ENCODE results near the gene LRRK2. TPM values are rescaled to one million over a fixed set of nuclear protein-coding genes. Genes with fewer than 3 reads are reported as not detected.

The LRRK2 gene
- total RNA-seq, 4 donors from 2014 or later, result 3.6 to 20.8 (median 11.1) TPM

- 86% methylated on average over 3 of the region's 3 CpGs for WGBS
These were observed 30.0 kb upstream of the LRRK2 start for GRCh38 chr12:40194846-40195245.

GRCh38 chr12:40197590-40197989 is 27.2 kb upstream of the LRRK2 start:
- Histone ChIP-seq H3K4me1 (no peaks in the 10 kb centered on the region), H3K9me3 (no peaks in the 10 kb centered on the region), H3K4me3 (no peak overlapping the region), H3K27me3 (no peaks in the 10 kb centered on the region), H3K36me3 (no peaks in the 10 kb centered on the region), H3K27ac (no peak overlapping the region)
- DNase-seq (ENCODE audit: low spot score in 2 of 2), result no peak
- WGBS, result 92% methylated on average over 4 of the region's 4 CpGs
- TF ChIP-seq POLR2A (IDR thresholded peaks at IDR 0.05), result no peak
- no peak for TF ChIP-seq POLR2AphosphoS5 (IDR thresholded peaks at IDR 0.05)
- TF ChIP-seq CTCF (IDR thresholded peaks at IDR 0.05), result no peak
- no peak for TF ChIP-seq EP300 (IDR thresholded peaks at IDR 0.05)

More at GRCh38 chr12:40194846-40195245, 30.0 kb upstream of the LRRK2 start:
- no peak overlapping the region for H3K4me3 ChIP-seq
- no peaks in the 10 kb centered on the region for H3K4me1 ChIP-seq
- H3K9me3 ChIP-seq, result no peaks in the 10 kb centered on the region
- TF ChIP-seq CTCF (IDR thresholded peaks at IDR 0.05) (no peak), POLR2A (IDR thresholded peaks at IDR 0.05) (no peak), POLR2AphosphoS5 (IDR thresholded peaks at IDR 0.05) (no peak), EP300 (IDR thresholded peaks at IDR 0.05) (no peak)
- DNase-seq (ENCODE audit: low spot score in 2 of 2), result no peak
- no peak overlapping the region for H3K27ac ChIP-seq
- no peaks in the 10 kb centered on the region for H3K36me3 ChIP-seq
- no peaks in the 10 kb centered on the region for H3K27me3 ChIP-seq

- 94% methylated on average over 4 of the region's 4 CpGs for WGBS
These were observed 26.2 kb upstream of the LRRK2 start for GRCh38 chr12:40198601-40199000.

GRCh38 chr12:40202095-40203059 is 22.4 kb upstream of the LRRK2 start:
- TF ChIP-seq POLR2A (IDR thresholded peaks at IDR 0.05) (no peak), CTCF (IDR thresholded peaks at IDR 0.05) (no peak), POLR2AphosphoS5 (IDR thresholded peaks at IDR 0.05) (no peak), EP300 (IDR thresholded peaks at IDR 0.05) (no peak)
- H3K36me3 ChIP-seq, result no peaks in the 10 kb centered on the region
- 29% methylated on average over 1 of the region's 1 CpG for WGBS
- peaks cover under 1% of the 10 kb centered on the region for H3K4me1 ChIP-seq
- DNase-seq (ENCODE audit: low spot score in 2 of 2), result no peak
- no peaks in the 10 kb centered on the region for H3K9me3 ChIP-seq
- H3K27me3 ChIP-seq, result no peaks in the 10 kb centered on the region
- no peak overlapping the region for H3K27ac ChIP-seq
- no peak overlapping the region for H3K4me3 ChIP-seq

More at GRCh38 chr12:40198601-40199000, 26.2 kb upstream of the LRRK2 start:
- H3K36me3 ChIP-seq, result no peaks in the 10 kb centered on the region
- H3K27ac ChIP-seq, result no peak overlapping the region
- H3K9me3 ChIP-seq, result no peaks in the 10 kb centered on the region
- no peak for DNase-seq (ENCODE audit: low spot score in 2 of 2)
- H3K27me3 ChIP-seq, result no peaks in the 10 kb centered on the region
- no peaks in the 10 kb centered on the region for H3K4me1 ChIP-seq
- no peak overlapping the region for H3K4me3 ChIP-seq
- no peak for TF ChIP-seq CTCF (IDR thresholded peaks at IDR 0.05)
- no peak for TF ChIP-seq POLR2A (IDR thresholded peaks at IDR 0.05)
- TF ChIP-seq EP300 (IDR thresholded peaks at IDR 0.05), result no peak
- TF ChIP-seq POLR2AphosphoS5 (IDR thresholded peaks at IDR 0.05), result no peak

- Histone ChIP-seq H3K4me3 (no peak overlapping the region), H3K27me3 (no peaks in the 10 kb centered on the region), H3K4me1 (peaks cover 3% of the 10 kb centered on the region), H3K27ac (no peak overlapping the region), H3K36me3 (no peaks in the 10 kb centered on the region), H3K9me3 (no peaks in the 10 kb centered on the region)
- TF ChIP-seq CTCF (IDR thresholded peaks at IDR 0.05), result no peak
- no peak for TF ChIP-seq POLR2A (IDR thresholded peaks at IDR 0.05)
- TF ChIP-seq POLR2AphosphoS5 (IDR thresholded peaks at IDR 0.05), result no peak
- no peak for TF ChIP-seq EP300 (IDR thresholded peaks at IDR 0.05)
- WGBS, result 77% methylated on average over 5 of the region's 5 CpGs
- no peak for DNase-seq (ENCODE audit: low spot score in 2 of 2)
These were observed 21.8 kb upstream of the LRRK2 start for GRCh38 chr12:40203060-40203430.

All from suprapubic skin (tissue), 4 donors.